Lower lobe of right lung (tissue), 2 donors: Measurements from ENCODE around the gene TIAM1. TPM values are rescaled to one million over a fixed set of nuclear protein-coding genes. Genes with fewer than 3 reads are reported as not detected.

Experiments used
- ATAC-seq, 2 donors: fragments of 200-7000 bp; cut with Tn5 transposase; one replicate each; pipeline ENCODE4 v1.9.1; 2020 to 2022; ENCODE audit warnings: mild to moderate bottlenecking in 2 of 2, moderate library complexity in 2 of 2
- DNase-seq: peaks from one replicate; pipeline ENCODE4 v3.0.0-alpha.2; 2020
- H3K27ac ChIP-seq: fragments of 200-600 bp; one replicate; pipeline ENCODE4 v1.8.0; 2022
- H3K27me3 ChIP-seq: fragments of 200-600 bp; one replicate; pipeline ENCODE4 v1.8.0; 2022; ENCODE audit warnings: low read depth
- H3K36me3 ChIP-seq: fragments of 200-600 bp; one replicate; pipeline ENCODE4 v1.8.0; 2022; ENCODE audit warnings: mild to moderate bottlenecking
- H3K4me1 ChIP-seq: fragments of 200-600 bp; one replicate; pipeline ENCODE4 v1.8.0; 2022
- H3K4me3 ChIP-seq: fragments of 200-600 bp; one replicate; pipeline ENCODE4 v1.8.0; 2022; ENCODE audit warnings: mild to moderate bottlenecking
- H3K9me3 ChIP-seq: fragments of 200-600 bp; one replicate; pipeline ENCODE4 v1.8.0; 2022
- intact Hi-C: fragments of 100-400 bp; cut with DNase I; formaldehyde crosslinking; loops from one replicate; pipeline ENCODE4 v1.11.0; 2022
- total RNA-seq: library from RNA; stranded (reverse); fragmentation: NEBNext Ultra II Directional; extraction: Animal tissue kit (Norgen Biotek cat#: 25700); gene quantifications from one replicate; pipeline ENCODE4 v1.2.1, GENCODE V29; 2021
- TF ChIP-seq, protein P1 (sequence below): fragments of 200-600 bp; IDR thresholded peaks from one replicate; pipeline ENCODE4 v1.8.0; 2022; ENCODE audit warnings: antibody characterized with exemption, mild to moderate bottlenecking
- donor health status: DM: no; HTN: yes; CAD: no; lungs with severe emphysema.

The TIAM1 gene
- total RNA-seq, 1 donor from 2014 or later, result 45.5 TPM

DNA sequence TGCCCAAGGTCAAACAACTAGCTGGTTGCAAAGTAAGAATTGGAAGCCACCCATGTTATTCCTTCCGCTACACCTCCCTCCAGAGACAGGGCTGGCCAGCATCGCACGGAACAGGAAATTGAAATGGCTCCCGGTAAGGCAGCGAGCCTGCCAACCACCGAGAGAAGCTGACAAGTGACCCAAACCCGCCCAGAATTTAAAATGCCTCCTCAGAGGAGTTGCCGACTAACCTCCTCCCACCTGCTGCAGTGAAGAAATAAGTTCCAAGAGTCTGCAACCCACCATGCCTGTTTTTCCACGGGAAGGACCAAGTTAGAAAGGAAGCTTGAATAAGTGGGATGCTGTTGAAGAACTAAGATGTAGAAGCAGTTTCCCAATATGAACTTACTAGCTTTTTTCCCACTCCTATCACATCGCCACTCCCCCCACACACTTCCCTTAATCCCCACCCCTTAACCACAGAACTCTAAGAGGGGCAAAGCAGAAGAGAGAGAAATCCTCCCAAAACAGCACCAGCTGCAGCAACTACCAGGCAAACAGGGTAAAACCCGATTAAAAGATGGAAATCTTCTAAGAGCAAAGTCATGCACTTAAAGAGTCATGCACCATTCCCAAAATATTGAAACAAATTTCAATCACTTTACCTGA lies 78.6 kb downstream of the TIAM1 start:
- Histone ChIP-seq H3K27me3 (no peaks in the 10 kb centered on the region), H3K4me3 (no peak overlapping the region), H3K27ac (no peak overlapping the region), H3K9me3 (no peaks in the 10 kb centered on the region), H3K36me3 (no peaks in the 10 kb centered on the region), H3K4me1 (no peaks in the 10 kb centered on the region)
- ATAC-seq (no peak), DNase-seq (no peak)
- TF ChIP-seq, protein P1, sequence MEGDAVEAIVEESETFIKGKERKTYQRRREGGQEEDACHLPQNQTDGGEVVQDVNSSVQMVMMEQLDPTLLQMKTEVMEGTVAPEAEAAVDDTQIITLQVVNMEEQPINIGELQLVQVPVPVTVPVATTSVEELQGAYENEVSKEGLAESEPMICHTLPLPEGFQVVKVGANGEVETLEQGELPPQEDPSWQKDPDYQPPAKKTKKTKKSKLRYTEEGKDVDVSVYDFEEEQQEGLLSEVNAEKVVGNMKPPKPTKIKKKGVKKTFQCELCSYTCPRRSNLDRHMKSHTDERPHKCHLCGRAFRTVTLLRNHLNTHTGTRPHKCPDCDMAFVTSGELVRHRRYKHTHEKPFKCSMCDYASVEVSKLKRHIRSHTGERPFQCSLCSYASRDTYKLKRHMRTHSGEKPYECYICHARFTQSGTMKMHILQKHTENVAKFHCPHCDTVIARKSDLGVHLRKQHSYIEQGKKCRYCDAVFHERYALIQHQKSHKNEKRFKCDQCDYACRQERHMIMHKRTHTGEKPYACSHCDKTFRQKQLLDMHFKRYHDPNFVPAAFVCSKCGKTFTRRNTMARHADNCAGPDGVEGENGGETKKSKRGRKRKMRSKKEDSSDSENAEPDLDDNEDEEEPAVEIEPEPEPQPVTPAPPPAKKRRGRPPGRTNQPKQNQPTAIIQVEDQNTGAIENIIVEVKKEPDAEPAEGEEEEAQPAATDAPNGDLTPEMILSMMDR, result no peak
- intact Hi-C loops, result no loop called here

DNA sequence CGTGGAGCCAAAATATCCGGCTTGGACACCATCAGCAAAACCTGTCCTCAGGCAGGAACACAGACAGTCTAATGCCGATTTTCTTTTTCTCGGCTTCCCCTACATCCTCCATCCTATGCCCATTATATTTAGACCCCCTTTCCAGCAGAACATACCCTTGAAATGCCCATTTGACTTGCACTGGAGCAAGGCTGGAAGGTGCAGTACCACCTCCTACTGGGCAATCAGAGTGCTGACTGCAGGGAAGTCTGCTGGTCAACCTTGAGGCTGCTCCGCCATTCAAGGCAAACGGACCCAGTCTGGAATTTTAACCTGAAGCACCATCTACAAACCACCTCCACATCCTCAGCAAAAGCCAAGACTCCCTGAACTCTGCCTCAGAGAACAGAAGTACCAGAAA lies 79.5 kb downstream of the TIAM1 start:
- TF ChIP-seq, protein P1, result no peak
- no peaks in the 10 kb centered on the region for H3K9me3 ChIP-seq
- no peak overlapping the region for H3K4me3 ChIP-seq
- no peaks in the 10 kb centered on the region for H3K4me1 ChIP-seq
- H3K27ac ChIP-seq, result no peak overlapping the region
- intact Hi-C loops, result no loop called here
- ATAC-seq (no peak), DNase-seq (no peak)
- H3K36me3 ChIP-seq, result no peaks in the 10 kb centered on the region
- no peaks in the 10 kb centered on the region for H3K27me3 ChIP-seq

DNA sequence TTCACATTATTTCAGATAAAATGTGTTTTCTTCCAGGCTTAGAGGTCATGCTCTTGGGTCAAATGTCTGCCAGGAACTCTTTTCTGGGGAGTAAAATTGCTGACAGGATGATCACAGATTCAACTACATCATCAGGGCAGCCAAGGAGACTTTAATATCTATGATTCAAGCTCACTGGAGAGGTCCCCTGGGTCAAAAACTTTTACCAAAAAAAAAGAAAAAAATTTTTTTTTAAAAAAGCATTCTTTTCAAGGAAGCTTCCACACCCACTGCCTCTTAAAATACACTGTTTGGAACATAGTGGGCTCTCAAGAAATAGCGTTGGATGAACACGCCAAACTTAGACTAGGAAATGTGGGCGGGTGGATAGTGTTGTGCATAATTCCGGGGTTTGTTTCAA lies 81.3 kb downstream of the TIAM1 start:
- Histone ChIP-seq H3K4me3 (no peak overlapping the region), H3K36me3 (no peaks in the 10 kb centered on the region), H3K27me3 (no peaks in the 10 kb centered on the region), H3K4me1 (no peaks in the 10 kb centered on the region), H3K27ac (no peak overlapping the region), H3K9me3 (no peaks in the 10 kb centered on the region)
- intact Hi-C loops, result no loop called here
- ATAC-seq (no peak), DNase-seq (no peak)
- TF ChIP-seq, protein P1, result no peak

DNA sequence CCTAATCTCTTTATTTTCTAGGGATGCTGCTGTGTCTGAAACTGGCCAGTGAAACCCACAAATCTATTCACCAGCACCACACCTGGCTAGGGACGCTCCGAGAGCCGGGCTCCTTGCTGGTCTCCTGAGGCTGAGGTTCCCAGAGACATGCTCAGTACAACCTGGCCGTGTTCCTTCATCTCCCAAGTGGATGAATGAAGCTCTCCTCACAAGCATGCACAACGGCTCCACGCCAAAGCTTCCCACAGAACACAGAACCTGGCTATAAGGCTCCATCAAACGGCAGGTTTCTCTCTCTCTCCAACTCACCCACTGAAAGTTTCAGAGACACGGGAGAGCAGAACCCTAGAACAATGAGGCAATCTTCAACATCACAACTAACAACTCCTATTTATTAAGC lies 82.3 kb downstream of the TIAM1 start:
- Histone ChIP-seq H3K9me3 (no peaks in the 10 kb centered on the region), H3K27ac (no peak overlapping the region), H3K4me3 (no peak overlapping the region), H3K36me3 (no peaks in the 10 kb centered on the region), H3K4me1 (no peaks in the 10 kb centered on the region), H3K27me3 (no peaks in the 10 kb centered on the region)
- ATAC-seq (no peak), DNase-seq (no peak)
- TF ChIP-seq, protein P1, result no peak
- intact Hi-C loops, result no loop called here

DNA sequence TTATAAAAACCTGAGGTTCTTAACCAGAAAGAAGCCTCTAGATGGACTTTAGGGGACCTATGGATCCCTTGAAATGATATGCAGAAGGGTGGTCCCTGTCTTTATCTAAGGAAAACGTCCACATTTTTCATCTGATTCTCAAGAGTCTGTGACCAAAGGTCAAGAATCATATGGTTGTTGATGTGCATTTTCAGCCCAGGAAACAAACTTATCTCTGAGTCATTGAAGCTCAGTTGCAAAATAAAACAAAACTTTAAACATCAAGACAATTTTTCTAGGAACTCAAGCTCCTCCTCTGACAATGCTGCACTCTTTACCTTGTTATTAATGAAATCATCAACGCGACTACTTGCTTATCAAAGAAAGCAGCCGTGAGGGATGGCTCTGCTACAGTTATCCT lies 83.3 kb downstream of the TIAM1 start:
- TF ChIP-seq, protein P1, result no peak
- H3K36me3 ChIP-seq, result no peaks in the 10 kb centered on the region
- no peak overlapping the region for H3K4me3 ChIP-seq
- H3K9me3 ChIP-seq, result no peaks in the 10 kb centered on the region
- intact Hi-C loops, result no loop called here
- no peak overlapping the region for H3K27ac ChIP-seq
- ATAC-seq, result no peak
- no peaks in the 10 kb centered on the region for H3K27me3 ChIP-seq
- DNase-seq, result no peak
- H3K4me1 ChIP-seq, result no peaks in the 10 kb centered on the region
